ENCODE data around the gene DNAJB1.

DNA sequence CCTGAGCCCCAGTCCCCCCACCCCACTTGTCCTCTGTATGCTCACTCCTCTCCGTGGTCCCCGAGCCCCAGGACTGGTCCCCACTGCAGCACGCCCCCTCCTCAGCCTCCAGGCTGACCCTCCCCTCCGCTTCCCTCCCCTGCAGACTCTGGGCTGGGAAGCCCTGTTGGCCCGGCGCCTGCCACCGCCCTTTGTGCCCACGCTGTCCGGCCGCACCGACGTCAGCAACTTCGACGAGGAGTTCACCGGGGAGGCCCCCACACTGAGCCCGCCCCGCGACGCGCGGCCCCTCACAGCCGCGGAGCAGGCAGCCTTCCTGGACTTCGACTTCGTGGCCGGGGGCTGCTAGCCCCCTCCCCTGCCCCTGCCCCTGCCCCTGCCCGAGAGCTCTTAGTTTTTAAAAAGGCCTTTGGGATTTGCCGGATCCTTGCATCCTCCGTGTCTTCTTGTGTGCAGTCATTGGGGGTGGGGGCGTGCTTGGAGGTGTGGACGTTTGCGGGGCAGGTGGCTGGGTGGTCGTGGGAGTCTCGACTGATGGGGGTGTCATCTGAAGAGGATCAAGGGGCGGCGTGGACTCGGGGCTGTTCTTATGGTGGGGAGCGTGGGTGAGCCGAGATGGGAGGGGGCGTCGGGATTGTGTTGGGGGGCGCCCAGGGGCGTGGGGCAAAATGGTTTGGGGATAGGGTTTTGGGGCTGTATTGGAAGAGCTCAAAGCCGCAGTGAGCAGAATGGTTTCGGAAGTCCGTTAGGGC lies 46.6 kb downstream of the DNAJB1 start:
- TF ChIP-seq POLR2A (IDR thresholded peaks at IDR 0.05; ENCODE audit: low read depth, low read length): no peak
- TF ChIP-seq POLR2AphosphoS5 (IDR thresholded peaks at IDR 0.05; ENCODE audit: low read depth, low read length): no peak
- TF ChIP-seq TAF1 (IDR thresholded peaks at IDR 0.05; ENCODE audit: low read depth, low read length): no peak

All from GM12891 (cell line).